OCI-M2 (cell line): ENCODE measurements around the gene PBX2.
A peak's percentile ranks its signal among the peaks of the same experiment; 100 is the strongest.
"Not testable (repeated sequence)": the region's sequence is repeated elsewhere in the genome, so short reads cannot be mapped to it uniquely, and the experiment has no call there.

Source experiments
- DNase-seq: peaks from one replicate; lab custom pipeline; 2025; ENCODE audit not compliant: unreplicated experiment; lab: John Stamatoyannopoulos, UW

Gene PBX2, protein sequence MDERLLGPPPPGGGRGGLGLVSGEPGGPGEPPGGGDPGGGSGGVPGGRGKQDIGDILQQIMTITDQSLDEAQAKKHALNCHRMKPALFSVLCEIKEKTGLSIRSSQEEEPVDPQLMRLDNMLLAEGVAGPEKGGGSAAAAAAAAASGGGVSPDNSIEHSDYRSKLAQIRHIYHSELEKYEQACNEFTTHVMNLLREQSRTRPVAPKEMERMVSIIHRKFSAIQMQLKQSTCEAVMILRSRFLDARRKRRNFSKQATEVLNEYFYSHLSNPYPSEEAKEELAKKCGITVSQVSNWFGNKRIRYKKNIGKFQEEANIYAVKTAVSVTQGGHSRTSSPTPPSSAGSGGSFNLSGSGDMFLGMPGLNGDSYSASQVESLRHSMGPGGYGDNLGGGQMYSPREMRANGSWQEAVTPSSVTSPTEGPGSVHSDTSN

DNA sequence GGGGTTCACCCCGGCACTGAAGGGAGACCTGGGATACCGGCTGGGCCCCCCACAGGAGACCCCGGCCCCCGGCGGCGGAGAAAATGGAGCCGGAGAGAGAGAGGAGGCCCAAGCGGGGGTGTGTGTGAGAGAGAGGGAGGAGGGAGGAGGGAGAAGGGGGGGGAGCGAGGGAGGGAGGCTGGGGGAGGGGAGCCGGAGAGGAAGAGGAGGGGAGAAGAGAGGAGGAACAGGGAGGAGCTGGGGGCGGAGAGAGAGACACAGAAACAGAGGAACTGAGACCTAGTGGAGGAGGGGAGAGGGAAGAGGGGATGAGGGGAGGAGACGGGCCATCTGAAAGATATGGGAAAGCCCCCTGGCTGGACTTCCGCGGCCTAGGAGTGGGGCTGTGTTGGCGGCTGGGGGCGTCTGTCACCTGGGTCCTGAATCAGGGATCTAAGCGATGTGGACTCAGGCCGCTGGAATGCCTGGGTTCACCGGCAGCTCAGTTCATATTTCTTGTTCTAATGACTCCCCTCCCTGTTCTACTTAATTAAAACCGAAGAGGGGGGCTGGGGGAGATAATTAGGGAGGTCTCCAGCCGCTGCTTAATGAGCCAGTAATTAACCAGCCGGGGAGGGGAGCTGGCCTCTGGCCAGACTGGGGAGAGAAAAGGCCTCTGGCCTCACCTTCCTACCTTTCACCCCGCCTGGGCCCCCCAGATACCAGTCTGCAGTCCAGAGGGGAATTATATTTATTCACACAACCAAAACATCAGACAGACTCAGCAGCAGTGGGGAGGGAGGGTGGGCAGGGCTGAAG, at the start of gene PBX2:
Gene PBX2 (minus strand): TSS at position 149 of the 798 bp plus-strand sequence. CDS start 287 bp downstream, outside the sequence.
- DNase-seq, result peak; percentile 84

DNA sequence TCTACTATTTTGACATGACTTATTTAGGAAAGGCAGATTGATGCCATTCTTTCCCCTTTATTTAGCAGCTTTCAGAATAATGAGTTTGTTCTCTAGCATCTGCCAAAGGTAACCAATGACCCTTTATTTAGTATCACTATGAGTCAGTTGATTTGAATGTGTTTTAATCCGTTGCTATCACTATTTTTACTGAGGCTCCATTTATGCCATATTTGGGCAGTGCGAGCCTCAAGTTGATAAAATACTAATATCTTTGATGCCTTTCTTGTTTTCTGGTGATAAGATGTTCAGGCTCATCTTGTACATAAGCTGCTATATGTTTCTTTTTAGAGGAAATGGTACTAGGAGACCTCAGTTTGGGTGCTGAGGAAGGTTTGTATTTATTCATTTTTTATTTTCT, 49.5 kb upstream of the PBX2 start:
- DNase-seq, result no peak

DNA sequence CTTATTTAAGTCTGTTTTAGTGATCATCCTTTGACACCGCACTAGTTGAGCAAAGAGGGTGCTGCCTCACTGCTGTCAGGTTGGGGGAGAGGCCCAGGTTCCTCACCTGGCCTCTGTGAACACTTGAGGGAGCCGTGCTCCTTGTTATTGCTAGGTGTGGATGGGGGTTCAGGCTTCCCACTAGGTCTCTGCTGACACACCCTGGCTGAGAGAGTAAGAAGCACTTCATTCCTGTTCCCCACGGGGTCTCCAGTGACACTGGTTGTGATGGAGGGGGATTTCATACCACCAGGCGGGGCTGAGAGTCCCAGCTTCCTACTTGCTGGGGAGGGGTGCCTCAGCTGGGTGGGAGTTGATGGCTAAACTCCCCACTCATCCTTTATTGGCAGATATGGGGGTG, 44.9 kb upstream of the PBX2 start:
- DNase-seq, result no peak

DNA sequence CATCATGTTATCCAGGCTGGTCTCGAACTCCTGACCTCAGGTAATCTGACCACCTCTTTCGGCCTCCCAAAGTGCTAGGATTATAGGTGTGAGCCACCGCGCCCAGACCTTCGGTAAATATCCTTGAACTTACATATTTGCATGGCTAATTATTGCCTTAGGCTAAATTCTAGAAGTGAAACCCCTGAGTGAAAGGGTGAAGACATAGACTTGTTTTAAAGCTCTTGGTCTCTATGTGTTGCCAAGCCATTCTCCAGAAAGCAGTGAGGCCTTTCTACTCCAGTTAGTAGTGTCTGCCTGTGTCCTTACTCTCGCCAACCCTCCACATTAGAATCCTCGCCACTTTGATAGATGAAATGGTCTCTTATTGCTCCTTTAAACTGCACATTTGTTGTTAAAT, 36.4 kb upstream of the PBX2 start:
- no peak for DNase-seq

DNA sequence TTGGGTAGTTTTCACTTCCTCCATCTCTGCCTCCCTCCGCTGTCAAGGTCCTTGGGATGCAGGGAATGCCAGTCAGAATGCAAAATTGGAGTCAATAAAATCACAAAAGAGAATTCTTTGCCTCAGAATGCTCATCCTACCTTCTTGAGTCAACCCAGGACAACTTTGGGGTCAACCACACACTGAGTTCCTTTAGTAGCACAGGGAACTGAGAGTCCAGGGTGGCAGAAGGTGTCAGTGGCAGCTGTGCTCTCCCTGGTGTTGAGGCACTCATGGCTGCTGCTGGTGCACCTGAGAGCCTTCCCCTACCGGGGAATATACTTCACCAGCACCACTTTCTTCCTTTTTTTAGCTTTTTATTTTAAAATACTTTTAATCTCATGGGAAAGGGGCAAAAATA, 34.7 kb upstream of the PBX2 start:
- no peak for DNase-seq

DNA sequence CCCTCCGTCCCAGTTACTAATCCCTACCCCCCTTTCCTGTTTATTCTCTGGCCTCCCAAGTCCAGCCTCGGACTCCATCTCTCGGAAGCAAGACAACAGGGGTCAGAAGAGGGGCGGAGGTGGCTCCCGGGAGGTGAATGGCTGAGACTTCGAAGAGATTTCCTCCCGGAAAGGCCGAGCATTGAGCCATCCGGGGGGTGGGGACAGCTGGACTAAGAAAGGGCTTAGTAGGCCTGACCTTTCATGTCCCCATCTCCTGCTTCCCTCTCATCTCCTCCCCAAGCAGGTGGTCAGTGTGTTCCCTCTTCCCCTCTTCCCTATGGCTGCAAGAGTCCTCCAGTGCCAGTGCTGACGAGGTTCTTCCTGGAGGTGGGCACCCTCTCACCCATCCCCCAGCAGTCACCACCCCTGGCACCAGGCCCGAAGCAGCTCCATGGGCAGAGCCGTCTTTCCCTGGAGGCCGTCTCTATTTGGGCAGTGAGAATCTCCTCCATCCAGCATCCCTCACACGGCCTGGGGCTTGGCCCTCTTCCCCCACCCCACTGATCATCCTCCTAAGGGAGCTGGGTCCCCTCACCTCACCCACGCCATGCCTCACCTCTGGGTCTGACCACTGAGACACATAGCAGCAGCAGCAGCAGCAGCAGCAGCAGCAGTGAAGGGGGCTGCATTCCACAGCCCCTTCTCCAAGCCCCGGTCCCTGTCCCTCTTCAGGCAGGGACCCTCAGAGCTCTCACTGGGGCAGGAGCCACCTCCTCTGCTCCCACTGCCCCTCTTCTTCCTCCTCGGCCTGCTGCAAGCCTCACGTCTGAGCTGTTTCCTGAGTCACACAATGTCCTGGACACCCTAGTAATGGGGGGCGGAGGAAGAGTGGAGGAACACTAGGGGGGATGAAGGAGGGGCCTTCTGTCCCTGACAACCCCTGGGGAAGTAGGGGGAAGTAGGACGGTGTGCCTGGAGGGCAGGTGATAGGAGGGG, 33.5 kb upstream of the PBX2 start, which contains the start of gene NOTCH4:
Gene NOTCH4 (minus strand): TSS at position 810 of the 978 bp plus-strand sequence. CDS start 139 bp downstream, at position 671.
- no peak for DNase-seq

DNA sequence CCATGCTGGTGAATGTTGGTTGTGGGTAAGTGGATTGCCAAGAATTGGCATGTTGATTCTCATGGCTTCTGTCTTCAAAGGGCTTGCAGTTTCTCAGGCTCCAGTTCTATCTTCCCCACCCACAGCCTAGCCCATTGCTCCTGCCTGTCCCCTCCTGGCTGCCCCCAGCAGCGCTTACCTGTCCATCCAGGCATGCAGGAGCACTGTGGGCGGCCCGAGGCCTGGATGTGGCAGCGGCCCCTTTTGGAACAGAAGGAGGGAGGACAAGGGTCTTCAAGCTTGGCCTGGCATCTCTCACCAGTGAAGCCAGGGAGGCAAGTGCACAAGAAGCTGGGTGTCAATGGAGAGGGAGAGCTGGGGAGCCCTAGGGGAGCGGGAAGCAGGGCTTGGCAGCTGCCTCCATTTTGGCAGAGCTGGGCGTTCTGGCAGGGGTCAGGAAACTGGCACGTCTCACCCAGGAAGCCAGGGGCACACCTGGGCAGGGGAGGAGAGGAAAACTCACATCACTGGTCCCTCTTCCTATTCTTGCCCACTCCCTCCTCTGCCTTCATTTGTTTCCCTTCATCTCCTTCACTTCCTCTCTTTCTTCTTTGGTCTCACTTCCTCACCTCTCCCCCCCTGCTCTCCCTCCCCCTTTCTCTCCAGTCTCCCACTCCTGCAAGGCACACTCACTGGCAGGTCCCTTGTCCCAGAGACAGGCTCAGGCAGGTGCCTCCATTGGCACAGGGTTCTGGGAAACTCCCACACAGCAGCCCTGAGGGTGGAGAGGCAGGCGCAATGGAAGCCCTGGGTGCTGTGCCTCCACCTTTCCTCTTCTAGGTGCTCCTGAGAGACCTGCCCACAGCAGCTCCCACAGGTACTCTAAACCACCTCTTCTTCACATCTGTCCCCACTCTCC, 32.6 kb upstream of the PBX2 start:
- no peak for DNase-seq

DNA sequence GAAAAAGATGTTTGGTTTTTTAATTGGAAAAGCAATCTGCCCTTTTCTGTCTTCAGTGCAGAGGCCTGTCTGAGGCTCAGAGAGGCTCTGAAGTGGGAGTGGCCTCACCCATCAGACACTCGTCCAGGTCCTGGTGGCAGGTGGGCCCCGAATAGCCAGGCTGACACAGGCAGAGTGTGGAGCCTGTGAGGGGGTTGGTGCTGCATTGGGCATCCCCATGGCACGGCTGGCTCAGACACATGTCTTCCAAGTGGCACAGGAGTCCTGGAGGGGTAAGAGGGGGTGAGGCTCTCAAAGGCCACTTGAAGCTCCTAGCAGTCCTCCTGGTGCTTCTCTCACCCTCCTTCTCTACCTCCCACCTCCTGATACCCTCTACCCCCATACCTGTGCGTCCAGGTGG, 30.0 kb upstream of the PBX2 start:
- no peak for DNase-seq

DNA sequence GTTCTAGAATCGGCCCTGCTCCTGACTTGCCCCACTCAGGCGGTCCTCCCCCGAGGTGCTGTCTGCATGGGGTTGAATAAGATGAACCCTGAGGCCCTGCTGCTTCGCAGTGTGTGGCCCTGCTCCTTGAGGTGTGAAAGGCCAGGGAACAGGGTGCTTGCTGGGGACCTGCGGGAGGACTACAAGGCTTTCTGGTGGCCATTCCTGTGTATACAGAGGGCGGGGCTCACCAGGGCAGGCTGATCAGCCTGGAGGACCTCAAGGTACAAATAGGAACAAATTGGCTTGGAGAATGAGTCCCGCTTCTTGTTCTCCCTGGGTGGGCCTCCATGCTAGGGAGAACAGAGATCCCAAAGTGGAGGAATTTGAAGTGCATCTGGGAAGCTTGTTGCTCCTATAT, 28.2 kb upstream of the PBX2 start:
- no peak for DNase-seq

DNA sequence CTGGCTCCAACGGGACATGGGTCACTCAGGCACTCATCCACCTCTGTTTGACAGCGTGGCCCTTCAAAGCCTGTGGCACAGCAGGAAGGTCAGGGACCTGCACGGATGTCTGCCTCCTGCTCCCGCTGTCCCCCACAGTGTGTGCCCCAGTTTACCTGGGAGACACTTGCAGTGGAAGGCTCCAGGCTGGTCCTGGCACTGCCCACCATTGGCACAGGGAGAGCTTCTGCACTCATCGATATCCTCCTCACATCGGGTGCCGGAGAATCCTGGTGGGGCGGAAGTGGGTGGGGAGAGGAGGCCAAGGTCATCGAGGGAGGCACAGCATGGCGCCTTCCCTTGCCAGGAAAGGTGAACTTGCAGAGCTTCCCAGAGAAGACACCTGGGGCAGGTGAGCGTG, 27.0 kb upstream of the PBX2 start:
- DNase-seq, result no peak

DNA sequence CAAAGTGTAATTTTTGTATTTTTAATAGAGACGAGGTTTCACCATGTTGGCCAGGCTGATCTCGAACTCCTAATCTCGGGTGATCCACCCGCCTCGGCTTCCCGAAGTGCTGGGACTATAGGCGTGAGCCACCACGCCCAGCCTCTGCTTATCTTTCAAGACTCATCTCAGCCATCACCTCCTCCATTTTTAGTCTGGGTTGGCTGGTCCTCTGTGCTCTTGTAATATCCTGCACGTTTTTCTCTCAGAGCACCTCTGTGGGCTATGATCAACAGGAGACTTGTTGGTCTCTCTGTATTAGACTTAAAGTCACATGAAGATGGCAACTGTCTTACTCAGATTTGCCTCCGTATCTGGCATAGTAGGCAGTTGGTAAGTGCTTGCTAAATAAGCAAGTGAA, 26.3 kb upstream of the PBX2 start:
- DNase-seq, result no peak

DNA sequence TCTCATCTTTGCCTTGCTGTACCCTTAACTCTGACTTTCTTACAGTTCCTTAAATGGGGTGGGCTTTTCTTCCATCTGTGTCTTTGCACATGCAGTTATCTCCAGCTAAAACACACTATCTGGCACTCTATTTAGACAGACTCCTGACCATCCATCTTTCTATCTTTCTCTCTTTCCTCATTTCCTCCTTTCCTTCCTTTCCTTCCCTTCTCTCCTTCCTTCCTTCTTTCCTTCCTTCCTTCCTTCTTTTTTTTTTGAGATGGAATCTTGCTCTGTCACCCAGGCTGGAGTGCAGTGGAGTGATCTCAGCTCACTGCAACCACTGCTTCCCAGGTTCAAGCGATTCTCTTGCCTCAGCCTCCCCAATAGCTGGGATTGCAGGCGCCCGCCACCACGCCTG, 25.6 kb upstream of the PBX2 start:
- DNase-seq, result no peak

DNA sequence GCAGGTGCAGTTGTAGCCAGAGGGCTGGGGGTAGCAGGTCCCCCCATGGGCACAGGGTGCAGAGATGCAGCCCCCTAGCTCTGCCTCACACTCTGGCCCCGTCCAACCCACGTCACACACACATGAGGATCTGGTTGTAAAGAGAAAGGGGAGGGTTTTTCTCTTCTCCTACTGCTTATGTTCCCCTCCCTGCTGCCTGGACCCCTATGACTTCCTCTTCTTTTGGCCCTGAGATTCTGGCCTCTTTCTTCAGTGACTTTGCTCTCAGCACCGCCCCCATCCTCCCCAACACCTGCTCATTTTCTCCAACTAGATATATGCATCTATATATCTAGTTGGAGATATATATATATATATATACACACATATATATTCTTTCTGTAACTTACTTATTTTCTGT, 24.1 kb upstream of the PBX2 start:
- DNase-seq, result no peak

DNA sequence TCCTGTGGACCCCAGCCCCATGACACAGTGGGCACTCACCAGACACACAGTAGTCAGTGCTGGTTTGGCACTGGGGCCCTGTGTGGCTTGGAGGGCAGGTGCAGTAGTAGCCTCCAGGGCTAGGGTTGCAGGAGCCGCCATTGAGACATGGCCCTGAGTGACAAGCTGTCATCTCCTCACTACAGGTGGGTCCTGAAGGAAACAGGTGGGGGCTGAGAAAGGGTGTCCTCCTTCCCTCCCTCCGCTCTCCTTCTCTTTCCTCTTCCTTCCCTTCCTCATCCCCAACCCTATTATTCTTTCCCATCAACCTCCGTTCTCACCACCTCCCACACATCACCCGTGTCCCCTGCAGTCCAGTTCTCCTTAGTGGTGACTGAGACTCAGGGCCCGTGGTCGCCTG, 23.6 kb upstream of the PBX2 start:
- DNase-seq, result no peak

DNA sequence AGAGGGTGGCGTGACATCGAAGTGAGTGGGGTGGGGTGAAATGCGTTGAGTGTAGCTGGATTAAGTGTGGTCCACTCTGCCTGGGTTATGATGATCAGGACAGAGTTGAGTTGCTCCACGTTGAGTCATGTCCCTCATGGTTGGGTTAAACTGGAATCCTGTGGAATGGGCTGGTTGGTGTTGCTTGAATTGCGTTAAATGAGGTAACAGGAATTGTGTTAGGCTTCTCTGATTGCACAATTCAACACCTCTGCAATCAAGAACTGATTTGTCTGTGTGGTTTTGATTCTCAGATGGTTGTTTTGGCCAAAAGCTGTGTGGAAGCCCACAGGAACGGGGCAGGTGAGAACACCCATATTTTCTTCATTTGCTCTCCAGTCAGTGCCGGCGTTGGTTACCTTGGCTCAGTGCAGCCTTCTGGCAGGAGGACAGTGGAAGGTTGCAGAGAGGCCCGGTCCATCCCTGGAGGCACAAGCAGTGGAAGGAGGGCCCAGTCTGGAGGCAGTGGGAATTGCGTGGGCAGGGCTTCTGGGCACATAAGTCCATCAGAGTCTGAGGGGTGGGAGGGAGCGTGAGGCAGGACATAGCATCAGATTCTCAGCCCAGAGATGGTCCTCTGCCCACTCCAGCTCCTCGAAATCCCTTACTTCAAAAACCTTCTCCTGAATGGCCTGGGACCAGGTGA, 22.2 kb upstream of the PBX2 start:
- DNase-seq, result no peak

DNA sequence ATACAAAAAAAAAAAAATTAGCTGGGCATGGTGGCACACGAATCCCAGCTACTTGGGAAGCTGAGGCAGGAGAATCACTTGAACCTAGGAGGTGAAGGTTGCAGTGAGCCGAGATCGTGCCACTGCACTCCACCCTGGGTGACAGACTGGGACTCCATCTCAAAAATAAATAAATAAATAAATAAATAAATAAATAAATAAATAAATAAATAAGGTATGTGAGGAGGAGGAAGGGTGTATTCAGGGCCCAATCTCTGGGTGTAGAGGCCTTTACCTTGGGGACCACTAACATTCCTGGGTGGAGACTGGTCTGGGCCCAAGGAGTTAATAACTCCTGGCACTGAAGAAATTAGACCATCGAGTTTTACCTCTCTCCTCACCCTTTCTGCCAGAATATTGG, 21.4 kb upstream of the PBX2 start:
- DNase-seq, result not testable (repeated sequence)

DNA sequence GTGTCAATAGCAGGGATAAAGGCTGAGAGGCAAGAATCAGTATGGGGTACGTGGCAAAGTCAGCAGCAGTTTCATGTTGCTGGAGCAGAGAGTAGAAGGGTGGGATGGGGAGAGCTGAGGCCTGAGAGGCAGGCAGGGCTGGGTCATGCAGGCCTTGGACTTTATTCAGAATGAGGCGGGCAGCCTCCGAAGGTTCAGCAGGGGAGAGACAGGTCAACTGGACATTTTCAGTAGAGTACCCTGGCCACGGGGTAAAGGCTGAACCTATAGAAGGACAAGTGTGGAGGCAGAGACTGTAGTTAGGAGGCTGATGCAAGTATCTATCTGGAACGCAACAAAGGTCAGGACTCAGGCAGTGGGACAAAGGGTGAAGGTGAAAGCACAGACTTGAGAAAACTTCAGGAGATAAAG, 20.2 kb upstream of the PBX2 start:
- DNase-seq, result no peak

DNA sequence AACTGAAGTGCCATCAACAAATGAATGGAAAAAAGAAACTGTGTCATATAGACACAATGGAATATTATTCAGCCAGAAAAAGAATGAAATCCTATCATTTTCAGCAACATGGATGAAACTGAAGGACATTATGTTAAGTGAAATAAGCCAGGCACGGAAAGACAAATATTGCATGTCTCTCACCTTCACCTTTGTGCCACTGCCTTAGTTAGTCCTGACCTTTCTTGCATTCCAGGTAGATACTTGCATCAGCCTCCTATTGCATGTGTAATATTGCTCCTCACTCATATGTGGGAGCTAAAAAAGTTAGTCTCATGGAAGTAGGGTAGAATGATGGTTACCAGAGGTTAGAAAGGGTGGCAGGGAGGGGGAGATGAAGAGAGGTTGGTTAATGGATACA, 19.0 kb upstream of the PBX2 start:
- no peak for DNase-seq

DNA sequence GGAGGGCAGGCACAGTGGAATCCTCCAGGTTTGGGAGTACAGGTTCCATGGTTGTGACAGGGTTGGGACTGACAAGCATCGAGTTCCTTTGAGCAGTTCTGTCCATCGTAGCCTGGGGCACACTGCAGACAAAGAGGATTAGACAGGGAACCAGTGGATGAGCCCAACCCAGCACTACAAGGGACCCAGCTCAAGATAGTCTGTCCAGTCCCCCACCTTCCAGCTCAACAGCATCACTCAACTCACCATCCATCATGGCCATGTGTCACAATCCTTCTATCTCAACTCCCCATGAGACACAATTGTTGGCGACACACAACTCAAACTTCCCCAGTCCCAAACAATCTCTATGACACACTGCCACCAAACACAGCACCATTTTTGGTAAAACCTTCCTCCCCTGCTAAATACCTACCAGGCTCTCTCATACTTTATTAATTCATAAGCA, 14.3 kb upstream of the PBX2 start:
- no peak for DNase-seq
